ENCODE measurements around the gene SLC5A1. TPM values are rescaled to one million over a fixed set of nuclear protein-coding genes. Genes with fewer than 3 reads are reported as not detected.
"Not testable (repeated sequence)": the region's sequence is repeated elsewhere in the genome, so short reads cannot be mapped to it uniquely, and the experiment has no call there.

The SLC5A1 gene
- polyA plus RNA-seq, 1 donor: 1.2 TPM

DNA sequence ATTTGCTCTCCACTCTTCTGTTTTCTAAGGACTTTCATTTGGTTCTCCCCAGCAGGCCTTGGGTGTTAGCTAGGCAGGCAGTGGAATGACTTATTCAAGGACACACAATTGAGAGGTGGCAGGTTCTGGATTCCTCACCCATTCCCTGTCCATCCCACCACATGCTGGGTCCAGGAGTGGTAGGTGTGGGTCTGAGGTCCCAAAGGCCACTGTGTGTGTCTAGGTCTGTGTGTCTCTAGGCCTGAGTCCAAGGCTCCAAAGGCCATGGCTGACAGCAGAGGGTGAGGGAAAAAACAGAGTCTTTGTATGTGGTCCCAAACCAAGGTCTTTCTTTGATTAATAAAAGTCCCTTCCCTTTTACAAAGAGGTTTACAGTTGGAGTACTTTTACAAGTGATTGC lies 40.8 kb downstream of the SLC5A1 start:
- no peak for DNase-seq (ENCODE audit: low read depth)

GRCh38 chr22:32088084-32088483 lies 45.0 kb downstream of the SLC5A1 start:
- DNase-seq (ENCODE audit: low read depth): no peak

DNA sequence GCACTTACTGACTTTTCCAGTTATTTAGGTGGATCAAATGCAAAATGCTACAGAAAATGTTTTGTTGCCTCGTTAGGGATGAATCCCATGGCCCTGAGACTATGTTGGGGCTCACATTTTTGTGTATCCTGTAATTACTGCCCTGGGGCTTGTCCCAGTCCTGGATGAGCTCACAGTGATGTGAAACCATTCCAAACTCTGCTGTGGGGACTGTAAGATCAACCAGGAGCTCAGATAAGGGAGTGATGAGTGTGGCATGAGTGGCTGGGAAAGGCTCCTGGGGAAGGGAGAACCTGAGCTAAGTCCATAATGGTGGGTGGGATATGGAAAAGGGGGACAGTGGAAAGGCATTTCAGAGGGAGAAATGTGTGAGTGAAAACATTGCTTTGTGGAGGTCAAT lies 54.0 kb downstream of the SLC5A1 start:
- no peak for DNase-seq (ENCODE audit: low read depth)

- no peak for DNase-seq (ENCODE audit: low read depth)
These were observed 54.9 kb downstream of the SLC5A1 start for GRCh38 chr22:32097881-32098499.

DNA sequence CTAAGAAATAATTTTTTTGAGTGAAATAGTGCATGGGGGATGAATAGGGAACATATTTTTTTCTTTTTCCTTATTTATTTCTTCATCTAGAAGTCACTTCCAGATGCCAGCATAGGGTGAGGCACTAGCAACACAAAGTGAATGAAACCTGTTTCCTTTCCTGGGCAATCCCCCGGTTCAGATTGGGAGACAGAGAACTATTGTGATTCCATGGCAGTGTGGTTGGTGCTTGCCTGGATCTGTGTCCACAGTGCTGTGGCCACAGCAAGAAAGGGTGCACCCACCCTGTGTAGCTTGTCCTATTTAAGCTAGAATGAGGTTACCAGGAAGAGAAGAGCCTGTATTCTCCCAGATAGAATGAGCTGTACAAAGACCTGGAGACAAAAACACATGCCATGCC lies 57.6 kb downstream of the SLC5A1 start:
- no peak for DNase-seq (ENCODE audit: low read depth)

GRCh38 chr22:32103658-32104315 lies 60.7 kb downstream of the SLC5A1 start:
- DNase-seq (ENCODE audit: low read depth): no peak

DNA sequence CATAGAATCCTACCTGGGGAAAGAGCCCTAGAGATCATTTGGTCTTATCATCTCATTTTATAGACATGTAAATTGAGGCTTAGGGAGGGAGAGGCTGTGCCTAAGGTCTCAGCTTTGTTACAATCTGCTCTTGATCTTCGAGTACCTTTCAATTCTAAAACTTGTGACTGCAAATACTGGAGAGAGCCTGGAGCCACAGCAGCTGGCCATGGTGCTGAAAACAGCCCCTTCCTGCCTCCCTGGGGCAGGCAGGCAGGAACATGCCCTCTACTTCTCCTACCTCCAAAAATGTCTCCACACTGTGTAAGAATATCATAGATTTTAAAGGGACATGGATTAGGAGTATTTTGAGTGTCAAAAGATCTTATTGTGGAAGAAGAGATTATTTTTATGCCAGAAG lies 63.9 kb downstream of the SLC5A1 start:
- DNase-seq (ENCODE audit: low read depth): no peak

DNA sequence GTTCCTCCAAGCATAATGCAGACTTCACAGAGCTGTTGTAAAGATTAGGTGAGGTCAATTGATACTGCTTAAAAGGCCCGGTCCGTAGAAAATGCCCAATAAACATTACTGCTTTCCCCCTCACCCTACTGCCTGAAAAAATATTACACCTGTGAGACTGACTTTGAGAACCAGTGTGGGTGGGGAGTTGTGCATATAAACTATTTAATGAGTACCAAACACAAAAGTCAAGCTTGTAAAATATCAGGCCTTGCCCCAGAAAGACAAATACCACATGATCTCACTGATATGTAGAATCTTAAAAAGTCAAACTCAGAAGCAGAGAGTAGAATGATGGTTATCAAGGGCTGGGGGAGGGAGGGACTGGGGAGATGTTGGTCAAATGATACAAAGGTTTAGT lies 69.3 kb downstream of the SLC5A1 start:
- DNase-seq (ENCODE audit: low read depth): no peak

GRCh38 chr22:32119568-32120235 lies 76.6 kb downstream of the SLC5A1 start:
- DNase-seq (ENCODE audit: low read depth): no peak

GRCh38 chr22:32120603-32121002 lies 77.5 kb downstream of the SLC5A1 start:
- DNase-seq (ENCODE audit: low read depth): no peak

DNA sequence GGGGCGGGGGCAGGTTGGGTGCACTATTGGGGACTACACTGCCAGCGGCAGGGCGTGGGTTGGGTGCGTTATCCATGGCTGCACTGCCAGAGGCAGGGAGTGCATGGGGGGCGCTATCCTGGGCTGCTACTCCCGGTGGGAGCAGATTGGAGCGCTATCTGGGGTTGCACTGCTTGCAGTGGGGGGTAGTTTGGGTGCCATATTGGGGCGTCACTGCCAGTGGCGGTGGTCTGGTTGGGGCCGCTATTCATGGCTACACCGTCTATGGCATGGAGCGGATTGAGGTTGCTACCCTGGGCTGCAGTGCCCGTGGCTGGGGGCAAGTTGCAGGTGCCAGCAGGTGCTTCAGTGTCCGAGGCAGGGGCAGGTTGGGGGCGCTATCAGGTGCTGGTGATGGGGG lies 79.8 kb downstream of the SLC5A1 start:
- no peak for DNase-seq (ENCODE audit: low read depth)

GRCh38 chr22:32123657-32124056 lies 80.6 kb downstream of the SLC5A1 start:
- no peak for DNase-seq (ENCODE audit: low read depth)

GRCh38 chr22:32127904-32128303 lies 84.8 kb downstream of the SLC5A1 start:
- no peak for DNase-seq (ENCODE audit: low read depth)

DNA sequence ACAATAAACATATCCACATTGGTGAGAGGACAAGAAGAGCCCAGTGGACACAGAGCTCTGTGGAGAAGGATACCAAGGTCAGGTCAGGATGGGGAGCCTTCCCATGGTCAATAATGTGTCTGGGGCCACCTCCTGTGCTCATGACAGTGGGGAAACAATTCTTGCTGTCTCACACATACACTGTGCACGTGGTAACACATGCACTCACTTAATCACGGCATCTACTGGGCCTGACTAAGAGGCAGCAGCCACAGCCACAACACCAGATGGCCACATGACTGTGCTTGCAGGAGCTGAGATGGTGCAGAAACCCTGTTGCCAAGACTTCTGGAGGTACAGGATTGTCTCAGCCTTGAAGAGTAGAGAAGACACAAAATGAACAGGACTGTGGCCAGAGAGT lies 87.4 kb downstream of the SLC5A1 start:
- DNase-seq (ENCODE audit: low read depth): no peak

DNA sequence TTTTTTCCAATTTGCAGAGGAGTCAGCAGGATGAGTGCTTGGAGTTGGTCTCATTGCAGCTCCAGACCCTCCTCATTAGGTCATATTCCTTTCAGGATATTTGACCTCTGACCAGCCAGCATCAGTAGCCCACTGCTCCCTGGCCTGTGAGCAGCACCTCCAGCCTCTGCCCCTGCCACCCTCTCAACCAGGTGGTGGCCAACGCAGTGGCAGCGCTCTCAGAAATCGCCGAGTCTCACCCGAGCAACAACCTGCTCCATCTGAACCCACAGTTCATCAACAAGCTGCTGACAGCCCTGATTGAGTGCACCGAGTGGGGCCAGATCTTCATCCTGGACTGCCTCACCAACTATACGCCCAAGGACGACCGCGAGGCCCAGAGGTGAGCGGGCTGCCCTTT lies 89.1 kb downstream of the SLC5A1 start:
- DNase-seq (ENCODE audit: low read depth): no peak

DNA sequence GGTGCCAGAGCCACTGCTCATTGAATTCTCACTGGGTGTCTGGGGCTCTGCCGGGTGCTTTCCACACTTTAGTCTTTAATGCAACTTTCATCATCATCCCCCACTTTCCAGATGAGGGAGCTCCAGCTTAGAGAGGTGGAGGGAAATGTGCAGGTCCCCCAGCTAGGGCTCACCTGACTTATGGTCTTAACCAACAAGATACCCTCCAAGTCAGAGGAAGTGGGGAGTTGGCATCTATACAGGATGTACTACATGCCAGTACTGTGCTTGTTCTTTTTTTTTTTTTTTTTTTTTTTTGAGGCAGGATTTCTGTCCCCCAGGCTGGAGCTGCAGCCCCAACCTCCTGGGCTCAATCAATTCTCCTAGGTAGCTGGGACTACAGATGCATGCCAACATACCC lies 89.7 kb downstream of the SLC5A1 start:
- no peak for DNase-seq (ENCODE audit: low read depth)

DNA sequence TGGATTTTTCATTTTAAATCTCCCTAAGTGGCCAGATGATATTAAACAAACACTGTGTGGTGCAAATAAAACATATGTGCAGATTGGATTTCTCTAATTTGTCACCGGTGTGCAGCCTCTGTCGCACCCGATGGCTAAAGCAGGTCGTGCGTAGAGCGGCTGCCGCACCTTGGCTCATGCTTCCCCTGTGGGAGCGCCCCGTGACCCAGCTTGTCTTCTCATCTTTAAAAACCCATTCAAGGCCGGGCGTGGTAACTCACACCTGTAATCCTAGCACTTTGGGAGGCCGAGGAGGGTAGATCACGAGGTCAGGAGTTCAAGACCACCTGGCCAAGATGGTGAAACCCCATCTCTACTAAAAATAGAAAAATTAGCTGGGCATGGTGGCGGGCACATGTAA lies 91.7 kb downstream of the SLC5A1 start:
- not testable (repeated sequence) for DNase-seq (ENCODE audit: low read depth)

DNA sequence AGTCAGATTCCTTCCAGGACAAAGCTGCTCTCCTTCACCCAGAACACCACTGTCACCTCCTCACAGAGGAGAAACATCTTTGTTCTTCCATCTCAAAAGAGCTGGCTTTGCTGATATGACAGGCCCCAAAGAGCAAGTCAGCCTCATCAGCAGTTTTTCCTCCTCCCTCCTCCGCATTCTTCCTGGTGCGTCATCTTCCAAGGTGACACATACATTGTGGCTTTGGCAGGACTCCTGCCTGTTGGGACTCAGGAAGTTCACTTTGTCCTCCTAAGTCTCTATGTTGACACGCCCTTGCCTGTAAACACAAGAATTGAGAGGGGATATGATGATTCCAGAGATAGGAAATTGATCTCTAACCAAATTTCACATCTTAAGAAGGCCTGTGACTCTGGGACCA lies 92.9 kb downstream of the SLC5A1 start:
- DNase-seq (ENCODE audit: low read depth): not testable (repeated sequence)

- DNase-seq (ENCODE audit: low read depth): not testable (repeated sequence)
These were observed 93.8 kb downstream of the SLC5A1 start for GRCh38 chr22:32136881-32137280.

- not testable (repeated sequence) for DNase-seq (ENCODE audit: low read depth)
These were observed 94.8 kb downstream of the SLC5A1 start for GRCh38 chr22:32137731-32138324.

GRCh38 chr22:32138576-32138975 lies 95.5 kb downstream of the SLC5A1 start:
- not testable (repeated sequence) for DNase-seq (ENCODE audit: low read depth)

GRCh38 chr22:32140688-32141087 lies 97.6 kb downstream of the SLC5A1 start:
- not testable (repeated sequence) for DNase-seq (ENCODE audit: low read depth)

- no peak for DNase-seq (ENCODE audit: low read depth)
These were observed 99.5 kb downstream of the SLC5A1 start for GRCh38 chr22:32142600-32142999.
